OCI-LY7 (cell line): ENCODE results near the gene ALLC. TPM values are rescaled to one million over a fixed set of nuclear protein-coding genes. Genes with fewer than 3 reads are reported as not detected.
A peak's percentile ranks its signal among the peaks of the same experiment; 100 is the strongest.
"Not testable (repeated sequence)": the region's sequence is repeated elsewhere in the genome, so short reads cannot be mapped to it uniquely, and the experiment has no call there.

Experiments
- BruUV-seq: library from RNA; stranded (reverse); fragments of 400-500 nt; replicated peaks from 2 replicates; lab custom pipeline; 2021; lab: Mats Ljungman, UMichigan
- CTCF ChIA-PET: fragments of 300-600 bp; sonication (Branson Sonifier 250); formaldehyde crosslinking; loops from one replicate; lab custom pipeline; 2022; ENCODE audit warnings: antibody characterized with exemption; ENCODE audit not compliant: unreplicated experiment; lab: Charles Lee
- POLR2A ChIA-PET: fragments of 300-600 bp; sonication (Branson Sonifier 250); formaldehyde crosslinking; loops from one replicate; lab custom pipeline; 2022; ENCODE audit warnings: antibody characterized with exemption; lab: Charles Lee
- DNase-seq: peaks from one replicate; pipeline ENCODE4 v3.0.0-alpha.2; 2015; ENCODE audit warnings: low spot score
- H2AFZ ChIP-seq: fragments of 200-600 bp; sonication (generic), shearing (Covaris generic); 2 replicates; pipeline ENCODE4 v1.6.1; 2014; ENCODE audit warnings: mild to moderate bottlenecking, antibody characterized with exemption, low read length, moderate library complexity
- H3K27ac ChIP-seq: fragments of 200-600 bp; sonication (generic); 2 replicates; pipeline ENCODE4 v1.5.1; 2014; ENCODE audit warnings: mixed run types, low read depth, mild to moderate bottlenecking, moderate library complexity, low read length, inconsistent platforms; ENCODE audit not compliant: poor library complexity, severe bottlenecking
- H3K36me3 ChIP-seq: fragments of 200-600 bp; sonication (generic); 2 replicates; pipeline ENCODE4 v1.6.1; 2014; ENCODE audit warnings: mild to moderate bottlenecking, antibody characterized with exemption, low read length, moderate library complexity, mixed read lengths; ENCODE audit not compliant: insufficient read depth
- H3K4me1 ChIP-seq: fragments of 200-600 bp; sonication (generic); 2 replicates; pipeline ENCODE4 v1.5.1; 2014; ENCODE audit warnings: mild to moderate bottlenecking, low read length; ENCODE audit not compliant: insufficient read depth, poor library complexity, severe bottlenecking
- H3K4me2 ChIP-seq: fragments of 200-600 bp; sonication (generic); 2 replicates; pipeline ENCODE4 v1.6.1; 2014; ENCODE audit warnings: mild to moderate bottlenecking, low read length
- H3K4me3 ChIP-seq: fragments of 200-600 bp; sonication (generic); 2 replicates; pipeline ENCODE4 v1.5.1; 2014; ENCODE audit warnings: mild to moderate bottlenecking, low read depth, low read length; ENCODE audit not compliant: poor library complexity, severe bottlenecking
- H3K79me2 ChIP-seq: fragments of 200-600 bp; sonication (generic); 2 replicates; pipeline ENCODE4 v1.6.1; 2016; ENCODE audit warnings: low read depth, mild to moderate bottlenecking, low read length, moderate library complexity, mixed read lengths; ENCODE audit not compliant: insufficient read depth
- H3K9me2 ChIP-seq: fragments of 200-600 bp; sonication (generic); 2 replicates; pipeline ENCODE4 v1.6.1; 2016; ENCODE audit warnings: mild to moderate bottlenecking, low read length, mixed read lengths; ENCODE audit not compliant: insufficient read depth
- H3K9me3 ChIP-seq: fragments of 200-600 bp; sonication (generic); 2 replicates; pipeline ENCODE4 v1.6.1; 2014; ENCODE audit warnings: mild to moderate bottlenecking, mixed run types, low read length, mixed read lengths
- H4K20me1 ChIP-seq: fragments of 200-600 bp; sonication (generic); 2 replicates; pipeline ENCODE4 v1.6.1; 2014; ENCODE audit warnings: mild to moderate bottlenecking, antibody characterized with exemption, low read length, moderate library complexity, mixed read lengths; ENCODE audit not compliant: insufficient read depth
- EZH2phosphoT487 ChIP-seq: fragments of 200-600 bp; sonication (generic); IDR thresholded peaks from 2 replicates; pipeline ENCODE4 v1.6.1; 2018; ENCODE audit warnings: low read depth, borderline replicate concordance, mild to moderate bottlenecking, mixed run types, antibody characterized with exemption, low read length, moderate library complexity, mixed read lengths
- intact Hi-C: fragments of 100-400 bp; cut with micrococcal nuclease; formaldehyde crosslinking; loops from one replicate; pipeline ENCODE4 v1.10.0; 2022; ENCODE audit not compliant: unreplicated experiment
- total RNA-seq, 2 experiments: library from RNA; depleted of rRNA in 1 of 2; stranded (reverse); fragments of >200 nt in 1 of 2; shearing (Covaris generic) in 1 of 2; gene quantifications; 2 replicates each; pipeline ENCODE4 v1.2.3, GENCODE V29; 2014 to 2022
- TF ChIP-seq, protein P1 (sequence below): fragments of 200-600 bp; sonication (generic); conservative IDR thresholded peaks from 2 replicates; pipeline ENCODE4 v1.5.1; 2014; ENCODE audit warnings: mild to moderate bottlenecking, antibody characterized with exemption, low read length, moderate library complexity, mixed read lengths

ALLC gene
- total RNA-seq, 2 experiments from 2014 or later, result not detected

DNA sequence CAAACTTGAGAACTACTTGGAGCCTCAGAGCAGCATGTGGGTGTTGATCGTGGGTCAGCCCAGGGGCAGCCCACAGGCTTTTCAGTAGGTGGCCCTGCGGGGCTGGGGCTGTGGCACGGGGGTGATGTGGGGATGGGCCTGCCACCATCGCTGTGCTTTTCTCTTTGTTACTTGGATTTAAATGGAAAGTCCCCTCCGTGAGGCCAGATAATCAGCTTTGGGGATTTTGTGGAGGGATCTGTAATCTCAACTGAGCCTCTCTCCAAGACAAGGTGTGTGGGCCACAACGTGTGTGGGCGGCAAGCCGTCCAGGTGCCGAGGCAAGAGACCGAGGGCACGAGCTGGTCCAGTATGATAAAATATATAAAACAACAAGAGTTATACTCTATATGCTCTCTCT lies 46.4 kb upstream of the ALLC start:
- 0 out of 2 replicates have a peak overlapping the region, but pooled peaks have one; percentile 14 for H2AFZ ChIP-seq
- H3K9me2 ChIP-seq, result no peaks in the 10 kb centered on the region
- H3K4me3 ChIP-seq, result no peak overlapping the region
- H3K27ac ChIP-seq, result no peak overlapping the region
- no peaks in the 10 kb centered on the region for H4K20me1 ChIP-seq
- ChIA-PET CTCF (no interaction called here), POLR2A (no interaction called here)
- BruUV-seq, result no TSS peak
- H3K79me2 ChIP-seq, result no peaks in the 10 kb centered on the region
- no peak for DNase-seq
- H3K36me3 ChIP-seq, result no peaks in the 10 kb centered on the region
- TF ChIP-seq, protein P1, sequence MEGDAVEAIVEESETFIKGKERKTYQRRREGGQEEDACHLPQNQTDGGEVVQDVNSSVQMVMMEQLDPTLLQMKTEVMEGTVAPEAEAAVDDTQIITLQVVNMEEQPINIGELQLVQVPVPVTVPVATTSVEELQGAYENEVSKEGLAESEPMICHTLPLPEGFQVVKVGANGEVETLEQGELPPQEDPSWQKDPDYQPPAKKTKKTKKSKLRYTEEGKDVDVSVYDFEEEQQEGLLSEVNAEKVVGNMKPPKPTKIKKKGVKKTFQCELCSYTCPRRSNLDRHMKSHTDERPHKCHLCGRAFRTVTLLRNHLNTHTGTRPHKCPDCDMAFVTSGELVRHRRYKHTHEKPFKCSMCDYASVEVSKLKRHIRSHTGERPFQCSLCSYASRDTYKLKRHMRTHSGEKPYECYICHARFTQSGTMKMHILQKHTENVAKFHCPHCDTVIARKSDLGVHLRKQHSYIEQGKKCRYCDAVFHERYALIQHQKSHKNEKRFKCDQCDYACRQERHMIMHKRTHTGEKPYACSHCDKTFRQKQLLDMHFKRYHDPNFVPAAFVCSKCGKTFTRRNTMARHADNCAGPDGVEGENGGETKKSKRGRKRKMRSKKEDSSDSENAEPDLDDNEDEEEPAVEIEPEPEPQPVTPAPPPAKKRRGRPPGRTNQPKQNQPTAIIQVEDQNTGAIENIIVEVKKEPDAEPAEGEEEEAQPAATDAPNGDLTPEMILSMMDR, result no peak
- TF ChIP-seq EZH2phosphoT487, result no peak
- peaks cover 40% of the 10 kb centered on the region for H3K4me1 ChIP-seq
- H3K4me2 ChIP-seq, result no peak overlapping the region
- intact Hi-C loops, result loop anchor here (2.0 kb wide), 1 partner anchor 39 kb away; no protein-coding TSS in a partner anchor
- H3K9me3 ChIP-seq, result no peaks in the 10 kb centered on the region

GRCh38 chr2:3612639-3613523 lies 45.1 kb upstream of the ALLC start:
- no peak for DNase-seq
- no peak overlapping the region for H3K4me3 ChIP-seq
- POLR2A ChIA-PET, result interaction anchor here (0.7 kb wide), 1 partner anchor 8 kb away, joined by 3 read pairs; no protein-coding TSS in a partner anchor
- no peaks in the 10 kb centered on the region for H3K9me2 ChIP-seq
- no TSS peak for BruUV-seq
- no peak overlapping the region for H2AFZ ChIP-seq
- H3K79me2 ChIP-seq, result no peaks in the 10 kb centered on the region
- no peaks in the 10 kb centered on the region for H3K9me3 ChIP-seq
- H3K4me2 ChIP-seq, result no peak overlapping the region
- H3K4me1 ChIP-seq, result peaks cover 38% of the 10 kb centered on the region
- intact Hi-C loops, result no loop called here
- no peaks in the 10 kb centered on the region for H3K36me3 ChIP-seq
- no peaks in the 10 kb centered on the region for H4K20me1 ChIP-seq
- CTCF ChIA-PET, result no interaction called here
- TF ChIP-seq, protein P1, result no peak
- no peak for TF ChIP-seq EZH2phosphoT487
- H3K27ac ChIP-seq, result no peak overlapping the region

DNA sequence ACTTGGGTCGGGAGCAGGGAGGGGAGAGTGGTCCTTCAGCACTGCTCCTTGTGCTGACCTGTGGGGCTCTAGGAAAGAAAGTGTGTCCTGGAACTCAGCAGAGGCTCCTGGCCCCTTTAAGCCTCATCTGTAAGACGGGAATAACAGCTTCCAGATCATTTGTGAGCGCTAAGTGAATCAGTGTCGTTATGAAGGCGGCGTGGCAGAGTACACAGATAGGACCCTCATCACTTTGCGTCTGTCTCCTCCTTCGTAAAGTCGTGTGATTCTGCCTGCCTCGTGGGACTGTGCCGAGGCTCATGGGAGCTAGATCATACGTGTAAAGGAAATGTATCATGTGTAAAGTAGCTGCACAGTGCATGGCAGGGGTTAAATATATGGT lies 44.5 kb upstream of the ALLC start:
- Histone ChIP-seq H2AFZ (no peak overlapping the region), H3K4me1 (peaks cover 31% of the 10 kb centered on the region), H3K79me2 (no peaks in the 10 kb centered on the region), H3K4me2 (no peak overlapping the region), H3K4me3 (no peak overlapping the region), H4K20me1 (no peaks in the 10 kb centered on the region), H3K9me3 (no peaks in the 10 kb centered on the region), H3K9me2 (no peaks in the 10 kb centered on the region), H3K27ac (no peak overlapping the region), H3K36me3 (no peaks in the 10 kb centered on the region)
- DNase-seq, result no peak
- BruUV-seq, result no TSS peak
- ChIA-PET POLR2A (interaction anchor here (0.9 kb wide), 1 partner anchor 94 kb away, joined by 3 read pairs; no protein-coding TSS in a partner anchor), CTCF (no interaction called here)
- no peak for TF ChIP-seq EZH2phosphoT487
- TF ChIP-seq, protein P1, result no peak
- intact Hi-C loops, result no loop called here

GRCh38 chr2:3614743-3615142 lies 43.3 kb upstream of the ALLC start:
- intact Hi-C loops, H3K36me3 ChIP-seq, H3K4me3 ChIP-seq, CTCF ChIA-PET, H3K9me3 ChIP-seq, H3K9me2 ChIP-seq, BruUV-seq, H3K4me2 ChIP-seq, H3K79me2 ChIP-seq, H4K20me1 ChIP-seq, H3K27ac ChIP-seq, DNase-seq, H2AFZ ChIP-seq: not testable (repeated sequence)
- H3K4me1 ChIP-seq, result peaks cover 20% of the 10 kb centered on the region
- POLR2A ChIA-PET, result interaction anchor here (1.1 kb wide), 1 partner anchor 56 kb away, joined by 6 read pairs; the partner anchor contains the start of gene RNASEH1
